GM12875 (cell line): ENCODE data around the gene SEC61G.

Source experiments
- H3K4me3 ChIP-seq: one replicate; pipeline ENCODE4 v1.5.1; 2011; ENCODE audit warnings: low read depth, low read length, control low read depth
- TF ChIP-seq, protein P1 (sequence below): IDR thresholded peaks from 2 replicates; pipeline ENCODE4 v1.5.1; 2011; ENCODE audit warnings: low read depth, mild to moderate bottlenecking, control low read depth, inconsistent platforms, low read length, moderate library complexity, borderline replicate concordance; ENCODE audit not compliant: insufficient read depth

Gene SEC61G

DNA sequence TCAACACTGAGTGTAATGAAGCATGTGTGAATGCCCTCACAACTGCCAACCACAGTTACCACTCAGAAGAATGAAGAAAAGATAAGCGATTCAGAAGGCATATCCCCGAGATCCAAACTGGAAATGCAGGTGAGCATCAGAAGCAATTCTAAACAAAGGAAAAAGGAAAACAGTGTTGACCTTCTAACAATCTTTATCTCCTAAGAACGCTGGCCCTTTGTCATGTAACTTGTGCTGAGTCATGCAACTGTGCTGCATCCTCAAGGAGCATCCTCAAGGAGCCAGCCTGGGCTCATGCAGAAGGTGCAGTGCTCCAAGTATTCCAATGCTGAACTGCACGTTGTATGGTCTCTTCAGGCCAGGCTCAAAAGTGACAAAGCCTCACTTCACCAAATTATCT is 30.6 kb downstream of the SEC61G start:
- TF ChIP-seq, protein P1, sequence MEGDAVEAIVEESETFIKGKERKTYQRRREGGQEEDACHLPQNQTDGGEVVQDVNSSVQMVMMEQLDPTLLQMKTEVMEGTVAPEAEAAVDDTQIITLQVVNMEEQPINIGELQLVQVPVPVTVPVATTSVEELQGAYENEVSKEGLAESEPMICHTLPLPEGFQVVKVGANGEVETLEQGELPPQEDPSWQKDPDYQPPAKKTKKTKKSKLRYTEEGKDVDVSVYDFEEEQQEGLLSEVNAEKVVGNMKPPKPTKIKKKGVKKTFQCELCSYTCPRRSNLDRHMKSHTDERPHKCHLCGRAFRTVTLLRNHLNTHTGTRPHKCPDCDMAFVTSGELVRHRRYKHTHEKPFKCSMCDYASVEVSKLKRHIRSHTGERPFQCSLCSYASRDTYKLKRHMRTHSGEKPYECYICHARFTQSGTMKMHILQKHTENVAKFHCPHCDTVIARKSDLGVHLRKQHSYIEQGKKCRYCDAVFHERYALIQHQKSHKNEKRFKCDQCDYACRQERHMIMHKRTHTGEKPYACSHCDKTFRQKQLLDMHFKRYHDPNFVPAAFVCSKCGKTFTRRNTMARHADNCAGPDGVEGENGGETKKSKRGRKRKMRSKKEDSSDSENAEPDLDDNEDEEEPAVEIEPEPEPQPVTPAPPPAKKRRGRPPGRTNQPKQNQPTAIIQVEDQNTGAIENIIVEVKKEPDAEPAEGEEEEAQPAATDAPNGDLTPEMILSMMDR = no peak
- no peak overlapping the region for H3K4me3 ChIP-seq

- no peak overlapping the region for H3K4me3 ChIP-seq
- TF ChIP-seq, protein P1 = no peak
These were observed 33.8 kb downstream of the SEC61G start for GRCh38 chr7:54725255-54725654.

- TF ChIP-seq, protein P1 = no peak
- H3K4me3 ChIP-seq = no peak overlapping the region
These were observed 36.5 kb downstream of the SEC61G start for GRCh38 chr7:54722502-54722901.

GRCh38 chr7:54722026-54722425 is 37.0 kb downstream of the SEC61G start:
- no peak overlapping the region for H3K4me3 ChIP-seq
- TF ChIP-seq, protein P1 = no peak

DNA sequence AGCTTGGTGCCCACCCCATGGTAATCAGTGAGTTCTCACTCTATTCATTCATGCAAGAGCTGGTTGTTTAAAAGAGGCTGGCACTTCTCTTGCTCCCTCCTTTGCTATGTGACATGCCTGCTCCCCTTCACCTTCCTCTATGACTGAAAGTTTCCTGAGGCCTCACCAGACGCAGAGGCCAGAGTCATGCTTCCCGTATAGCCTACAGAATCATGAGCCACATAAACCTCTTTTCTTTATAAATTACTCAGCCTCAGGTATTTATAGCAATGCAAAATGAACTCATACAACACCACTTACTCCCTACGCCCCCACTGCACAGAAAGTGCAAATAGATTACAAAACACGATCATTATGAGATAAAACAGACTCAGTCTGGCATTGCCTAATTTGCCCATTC is 39.0 kb downstream of the SEC61G start:
- H3K4me3 ChIP-seq = no peak overlapping the region
- TF ChIP-seq, protein P1 = no peak

- TF ChIP-seq, protein P1 = no peak
- H3K4me3 ChIP-seq = no peak overlapping the region
These were observed 39.6 kb downstream of the SEC61G start for GRCh38 chr7:54719425-54719824.

- H3K4me3 ChIP-seq = no peak overlapping the region
- TF ChIP-seq, protein P1 = no peak
These were observed 46.2 kb downstream of the SEC61G start for GRCh38 chr7:54712820-54713219.
